SKM-1 treated with dmso at 0.1 percent for 144 hours (cell line): ENCODE measurements around the gene STAC3.

Source experiments
- DNase-seq: peaks from one replicate; lab custom pipeline; 2025; ENCODE audit not compliant: unreplicated experiment; lab: John Stamatoyannopoulos, UW

STAC3 gene

GRCh38 chr12:57195611-57196371 is 55.2 kb downstream of the STAC3 start:
- DNase-seq: no peak

- no peak for DNase-seq
Measured at GRCh38 chr12:57195186-57195585, 55.8 kb downstream of the STAC3 start.

- no peak for DNase-seq
Measured at GRCh38 chr12:57194253-57194652, 56.7 kb downstream of the STAC3 start.

- DNase-seq: no peak
Measured at GRCh38 chr12:57193706-57194245, 57.2 kb downstream of the STAC3 start.
